K562 (cell line): ENCODE data around the gene SMURF1. TPM values are rescaled to one million over a fixed set of nuclear protein-coding genes. Genes with fewer than 3 reads are reported as not detected.
A peak's percentile ranks its signal among the peaks of the same experiment; 100 is the strongest.

ENCODE experiments used
- ATAC-seq: fragments of 200-7000 bp; cut with Tn5 transposase; 3 replicates; pipeline ENCODE4 v1.9.1; 2020; ENCODE audit warnings: moderate library complexity
- BruUV-seq: library from RNA; stranded (reverse); fragments of 400-500 nt; replicated peaks from 2 replicates; lab custom pipeline; 2021; lab: Mats Ljungman, UMichigan
- CTCF ChIA-PET: fragments of 300-600 bp; formaldehyde crosslinking; extraction: SDS; loops from one replicate; lab custom pipeline; 2021; ENCODE audit warnings: low intra/inter-chr PET ratio; lab: Yijun Ruan, JAX
- POLR2A ChIA-PET: fragments of 300-600, 350-650 bp; sonication (Branson Sonifier 250); formaldehyde crosslinking; extraction: SDS; loops from one replicate; lab custom pipeline; 2021; ENCODE audit warnings: antibody characterized with exemption, inconsistent platforms; lab: Yijun Ruan, JAX
- DNase-seq, 4 experiments: peaks; one replicate each; pipeline versions ENCODE4 v3.0.0 to v3.0.0-alpha.2; 2011 to 2018; ENCODE audit warnings: low spot score in 3 of 4, mixed read lengths in 3 of 4; ENCODE audit errors: extremely low read depth in 1 of 4
- FAIRE-seq: peaks from 2 replicates; lab custom pipeline; 2011; peaks lifted over from hg19 to GRCh38; lab: Jason Lieb, UNC
- H2AFZ ChIP-seq: 2 replicates; pipeline ENCODE4 v1.6.0; 2011; ENCODE audit warnings: low read depth, low read length, control low read depth, inconsistent platforms
- H3K27ac ChIP-seq: fragments of 200-600 bp; 3 replicates; pipeline ENCODE4 v1.8.0; 2011; ENCODE audit warnings: low read depth, mild to moderate bottlenecking, control low read depth, inconsistent platforms, low read length, moderate library complexity, mixed read lengths; ENCODE audit errors: extremely low read depth
- H3K27me3 ChIP-seq, 2 experiments: fragments of 300-600 bp in 1 of 2; 2 replicates in 1 of 2; 3 replicates in 1 of 2; pipeline versions ENCODE4 v1.6.0 to v1.8.0; 2011; ENCODE audit warnings: inconsistent platforms in 2 of 2, low read length in 2 of 2, mild to moderate bottlenecking in 1 of 2, mixed read lengths in 1 of 2, moderate library complexity in 1 of 2; ENCODE audit not compliant: control insufficient read depth in 2 of 2, insufficient read depth in 2 of 2
- H3K36me3 ChIP-seq: fragments of 300-600 bp; 3 replicates; pipeline ENCODE4 v1.8.0; 2011; ENCODE audit warnings: mild to moderate bottlenecking, low read length, inconsistent platforms; ENCODE audit not compliant: control insufficient read depth, insufficient read depth
- H3K4me1 ChIP-seq, 2 experiments: fragments of 200-600 bp in 1 of 2; replicated peaks in 1 of 2; 2 replicates in 1 of 2; 3 replicates in 1 of 2; pipeline versions ENCODE4 v1.5.1 to v1.8.0; 2011; ENCODE audit warnings: inconsistent platforms in 2 of 2, low read length in 2 of 2, mild to moderate bottlenecking in 1 of 2, mixed read lengths in 1 of 2, moderate library complexity in 1 of 2; ENCODE audit not compliant: control insufficient read depth in 2 of 2, insufficient read depth in 2 of 2
- H3K4me2 ChIP-seq: 2 replicates; pipeline ENCODE4 v1.6.1; 2011; ENCODE audit warnings: low read length, control low read depth, inconsistent platforms, mixed read lengths; ENCODE audit not compliant: insufficient read depth
- H3K4me3 ChIP-seq: fragments of 200-600 bp; sonication (generic), shearing (Covaris generic); 2 replicates; pipeline ENCODE4 v1.5.1; 2016; ENCODE audit warnings: control low read depth, inconsistent platforms
- H3K79me2 ChIP-seq: fragments of 200-600 bp; 3 replicates; pipeline ENCODE4 v1.8.0; 2011; ENCODE audit warnings: low read length, inconsistent platforms; ENCODE audit not compliant: control insufficient read depth, insufficient read depth
- H3K9ac ChIP-seq, 2 experiments: 2 replicates each; pipeline versions ENCODE4 v1.6.0 to v1.6.1; 2011; ENCODE audit warnings: low read depth in 2 of 2, low read length in 2 of 2, control low read depth in 1 of 2, inconsistent platforms in 1 of 2, mild to moderate bottlenecking in 1 of 2, mixed read lengths in 1 of 2; ENCODE audit not compliant: insufficient read depth in 1 of 2
- H3K9me1 ChIP-seq: one replicate; pipeline ENCODE4 v1.6.0; 2011; ENCODE audit warnings: inconsistent platforms, mild to moderate bottlenecking, low read length, moderate library complexity; ENCODE audit not compliant: control insufficient read depth, insufficient read depth
- H3K9me3 ChIP-seq: replicated peaks from 2 replicates; pipeline ENCODE4 v1.5.1; 2011; ENCODE audit warnings: low read depth, low read length, inconsistent platforms; ENCODE audit not compliant: control insufficient read depth, insufficient read depth
- H4K20me1 ChIP-seq: replicated peaks from 2 replicates; pipeline ENCODE4 v1.6.1; 2011; ENCODE audit warnings: low read length, inconsistent platforms, mixed read lengths; ENCODE audit not compliant: control insufficient read depth, insufficient read depth
- C11orf30 ChIP-seq: fragments of 450-650 bp; IDR thresholded peaks from 2 replicates; pipeline ENCODE4 v1.6.1; 2016; ENCODE audit warnings: low read depth, mild to moderate bottlenecking
- MLX ChIP-seq, 2 experiments: fragments of 450-650 bp in 1 of 2; sonication (generic) in 1 of 2; formaldehyde crosslinking; conservative IDR thresholded peaks; 2 replicates each; pipeline versions ENCODE4 v1.4.0 to v1.8.1; 2020 to 2022; ENCODE audit warnings: mild to moderate bottlenecking in 1 of 2, missing genetic modification reagents in 1 of 2
- RHOXF2B ChIP-seq: fragments of 250-450 bp; sonication (Bioruptor Pico); conservative IDR thresholded peaks from 2 replicates; pipeline ENCODE4 v1.5.1; 2021
- ZNF316 ChIP-seq: fragments of 450-650 bp; IDR thresholded peaks from 2 replicates; pipeline ENCODE4 v1.6.1; 2016
- WGBS: fragments of 100-300 bp; shearing (Covaris generic); methylation state at CpG from one replicate; pipeline ENCODE4 v1.1.6; 2016; ENCODE audit warnings: low coverage, mixed read lengths; ENCODE audit not compliant: insufficient coverage; ENCODE audit errors: missing lambda C conversion rate; 5-methylcytosine and 5-hydroxymethylcytosine counted together
- in situ Hi-C: fragments of 300-500 bp; cut with MboI; formaldehyde crosslinking; loops from 4 replicates; pipeline ENCODE4 v1.15.0; 2018; ENCODE audit warnings: inconsistent platforms, mixed read lengths
- intact Hi-C: fragments of 100-400 bp; cut with micrococcal nuclease; formaldehyde crosslinking; loops from 2 replicates; pipeline ENCODE4 v1.14.2; 2022
- polyA plus RNA-seq, 8 experiments: library from polyadenylated mRNA; depleted of rRNA in 4 of 8; stranded (reverse) in 5 of 8; unstranded in 3 of 8; fragments of >200 nt; fragmentation: Nextera tagmentation in 2 of 8; fragmentation: Illumina TruSeq in 1 of 8; extraction: Ambion mirVana in 2 of 8; extraction: Trizol in 1 of 8; gene quantifications; 2 replicates each; pipeline versions ENCODE4 v1.2.1 to v1.2.3, GENCODE V29; 2011 to 2014; ENCODE audit warnings: inconsistent platforms in 1 of 8, missing spikeins in 1 of 8
- total RNA-seq, 7 experiments: library from RNA; depleted of rRNA in 6 of 7; stranded (reverse); fragments of >200 nt in 6 of 7; fragmentation: Illumina TruSeq in 2 of 7; extraction: Trizol in 2 of 7; gene quantifications; 2 replicates each; pipeline versions ENCODE4 v1.2.1 to v1.2.3, GENCODE V29; 2011 to 2021; ENCODE audit warnings: low replicate concordance in 1 of 7

Gene SMURF1
- total and polyA plus RNA-seq, 9 of the 15 experiments (the other 6 are each of a cell fraction or from before 2014, with no cell fraction given): 1.0 to 20.1 (median 12.6) TPM

- Histone ChIP-seq H4K20me1 (no peaks in the 10 kb centered on the region), H3K79me2 (no peaks in the 10 kb centered on the region), H3K9ac (no peak overlapping the region), H3K27ac (no peak overlapping the region), H3K9me3 (no peaks in the 10 kb centered on the region), H3K4me1 (no peaks in the 10 kb centered on the region), H3K9me1 (no peaks in the 10 kb centered on the region), H2AFZ (no peak overlapping the region), H3K27me3 (no peaks in the 10 kb centered on the region), H3K4me3 (no peak overlapping the region), H3K36me3 (peaks cover 45% of the 10 kb centered on the region; the same call in 2 of the 3 replicates), H3K4me2 (no peak overlapping the region)
- CTCF ChIA-PET: no interaction called here
- FAIRE-seq: no peak
- DNase-seq: no peak
- intact Hi-C loops: no loop called here
- BruUV-seq: no TSS peak
- TF ChIP-seq ZNF316 (peak; percentile 34; the same call in 1 of the 2 replicates), C11orf30 (0 out of 2 replicates have a peak, but pooled peaks have one; percentile 24), RHOXF2B (no peak)
- POLR2A ChIA-PET: interaction anchor here (0.7 kb wide), 1 partner anchor 10 kb away, joined by 3 read pairs; no protein-coding TSS in a partner anchor
- ATAC-seq: no peak
- in situ Hi-C loops: no loop called here
- 93% methylated on average over 3 of the region's 3 CpGs for WGBS
Observed at GRCh38 chr7:99027241-99027640, 116.7 kb downstream of the SMURF1 start.

DNA sequence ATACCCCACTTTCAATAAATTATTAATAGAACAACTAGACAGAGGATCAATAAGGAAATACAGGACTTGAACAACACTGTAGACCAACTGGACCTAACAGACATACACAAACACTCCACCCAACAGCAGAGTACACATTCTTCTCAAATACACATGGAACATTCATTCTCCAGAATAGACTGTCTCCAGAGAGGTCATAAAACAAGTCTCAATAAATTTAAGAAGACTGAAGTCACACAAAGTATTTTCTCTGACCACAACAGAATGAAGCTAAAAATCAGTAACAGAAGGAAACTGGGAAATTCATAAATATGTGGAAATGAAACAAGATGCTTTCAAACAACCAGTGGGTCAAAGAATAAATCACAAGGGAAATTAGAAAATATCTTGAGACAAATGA, 119.8 kb downstream of the SMURF1 start:
- H4K20me1 ChIP-seq: no peaks in the 10 kb centered on the region
- no peak overlapping the region for H3K9ac ChIP-seq
- H3K79me2 ChIP-seq: no peaks in the 10 kb centered on the region
- ChIA-PET POLR2A (interaction anchor here (0.5 kb wide), 1 partner anchor 24 kb away, joined by 3 read pairs; no protein-coding TSS in a partner anchor), CTCF (no interaction called here)
- no peak overlapping the region for H2AFZ ChIP-seq
- no peak for TF ChIP-seq MLX (CRISPR knock-in tag; conservative IDR thresholded peaks at IDR 0.05)
- no peaks in the 10 kb centered on the region for H3K9me1 ChIP-seq
- BruUV-seq: no TSS peak
- H3K4me2 ChIP-seq: no peak overlapping the region
- no peaks in the 10 kb centered on the region for H3K27me3 ChIP-seq
- no peak for FAIRE-seq
- H3K9me3 ChIP-seq: no peaks in the 10 kb centered on the region
- no peak for ATAC-seq
- no peak overlapping the region for H3K27ac ChIP-seq
- no peak for DNase-seq
- in situ Hi-C loops (no loop called here), intact Hi-C loops (no loop called here)
- H3K36me3 ChIP-seq: peaks cover 29% of the 10 kb centered on the region
- H3K4me1 ChIP-seq: no peaks in the 10 kb centered on the region
- no peak overlapping the region for H3K4me3 ChIP-seq
